HL-60 (cell line): Measurements from ENCODE around the gene KCNF1.

ENCODE experiments used
- CTCF ChIP-seq: IDR thresholded peaks from one replicate; pipeline ENCODE4 v1.5.1; 2011; ENCODE audit warnings: low read length, control low read depth, inconsistent platforms; ENCODE audit not compliant: insufficient read depth
- GABPA ChIP-seq: IDR thresholded peaks from 2 replicates; pipeline ENCODE4 v1.6.1; 2012; ENCODE audit warnings: low read depth
- POLR2AphosphoS5 ChIP-seq: IDR thresholded peaks from 2 replicates; pipeline ENCODE4 v1.6.1; 2012; ENCODE audit warnings: low read depth
- REST ChIP-seq: IDR thresholded peaks from 2 replicates; pipeline ENCODE4 v1.6.1; 2012; ENCODE audit warnings: low read depth; ENCODE audit not compliant: insufficient replicate concordance
- SPI1 ChIP-seq: IDR thresholded peaks from 2 replicates; pipeline ENCODE4 v1.6.1; 2012; ENCODE audit warnings: low read depth, mild to moderate bottlenecking, borderline replicate concordance

- TF ChIP-seq REST (no peak), CTCF (no peak), GABPA (no peak), POLR2AphosphoS5 (no peak), SPI1 (no peak)
Measured at GRCh38 chr2:10908195-10908594, 3.5 kb upstream of the KCNF1 start.
